ENCODE results near the gene SPTLC3.

The SPTLC3 gene

GRCh38 chr20:13216533-13216932 is 207.8 kb downstream of the SPTLC3 start:
- in situ Hi-C loops (cut with MboI; ENCODE audit: low pct_unique_long_range_greater_than_20kb, low sequenced_read_pairs, unreplicated experiment), result no loop called here
- DNase-seq (ENCODE audit: low spot score), result no peak
- TF ChIP-seq CTCF (IDR thresholded peaks at IDR 0.05; ENCODE audit: extremely low read depth, insufficient read depth, missing control alignments), result no peak
